H1 (cell line): ENCODE measurements around the gene TMEM44. TPM values are rescaled to one million over a fixed set of nuclear protein-coding genes. Genes with fewer than 3 reads are reported as not detected.

Experiments
- CTCF ChIA-PET: fragments of 300-600 bp; sonication (Branson Sonifier 250); formaldehyde crosslinking; loops from one replicate; lab custom pipeline; 2021; ENCODE audit not compliant: partially characterized antibody; lab: Charles Lee
- POLR2A ChIA-PET: fragments of 300-600 bp; sonication (Branson Sonifier 250); formaldehyde crosslinking; loops from one replicate; lab custom pipeline; 2021; ENCODE audit warnings: inconsistent platforms; ENCODE audit not compliant: partially characterized antibody; lab: Charles Lee
- DNase-seq, 2 experiments: peaks; one replicate each; pipeline versions ENCODE4 v3.0.0 to v3.0.0-alpha.2; 2010 to 2022; ENCODE audit warnings: low spot score in 2 of 2, low read depth in 1 of 2, mixed read lengths in 1 of 2
- FAIRE-seq: peaks from 2 replicates; lab custom pipeline; 2011; peaks lifted over from hg19 to GRCh38; lab: Jason Lieb, UNC
- H2AFZ ChIP-seq: 2 replicates; pipeline ENCODE4 v1.8.1; 2012; ENCODE audit warnings: low read length, inconsistent platforms
- H2AK5ac ChIP-seq: 2 replicates; pipeline ENCODE4 v1.6.1; 2013; ENCODE audit warnings: low read depth, low read length
- H2BK120ac ChIP-seq: replicated peaks from 2 replicates; pipeline ENCODE3; 2013; ENCODE audit warnings: low read depth, low read length, inconsistent platforms
- H2BK12ac ChIP-seq: 2 replicates; pipeline ENCODE4 v1.6.1; 2013; ENCODE audit warnings: low read depth, low read length
- H2BK15ac ChIP-seq: 2 replicates; pipeline ENCODE4 v1.6.1; 2013; ENCODE audit warnings: low read length
- H2BK20ac ChIP-seq: 2 replicates; pipeline ENCODE4 v1.6.1; 2013; ENCODE audit warnings: low read length
- H2BK5ac ChIP-seq: 2 replicates; pipeline ENCODE4 v1.6.1; 2013; ENCODE audit warnings: low read depth, low read length
- H3K14ac ChIP-seq: 2 replicates; pipeline ENCODE4 v1.6.1; 2013; ENCODE audit warnings: inconsistent platforms; ENCODE audit not compliant: insufficient read length
- H3K18ac ChIP-seq: 2 replicates; pipeline ENCODE4 v1.6.1; 2013; ENCODE audit warnings: low read length; ENCODE audit errors: extremely low read depth
- H3K23ac ChIP-seq: 2 replicates; pipeline ENCODE4 v1.6.1; 2013; ENCODE audit warnings: inconsistent platforms; ENCODE audit not compliant: insufficient read length
- H3K23me2 ChIP-seq: 2 replicates; pipeline ENCODE4 v1.6.1; 2013; ENCODE audit warnings: low read depth, low read length
- H3K27ac ChIP-seq: 2 replicates; pipeline ENCODE4 v1.6.1; 2011; ENCODE audit warnings: low read depth, low read length, inconsistent platforms
- H3K27me3 ChIP-seq, 4 experiments: replicated peaks in 1 of 4; 1 replicate in 1 of 4; 2 replicates in 3 of 4; pipeline versions ENCODE4 v1.6.1 to v1.8.1; 2011 to 2013; ENCODE audit warnings: low read length in 3 of 4, mild to moderate bottlenecking in 3 of 4, inconsistent platforms in 2 of 4, mixed read lengths in 2 of 4, moderate library complexity in 1 of 4; ENCODE audit not compliant: control insufficient read depth in 3 of 4, insufficient read depth in 3 of 4; ENCODE audit errors: extremely low read depth in 1 of 4
- H3K36me3 ChIP-seq, 4 experiments: 2 replicates each; pipeline versions ENCODE4 v1.6.1 to v1.8.1; 2011 to 2013; ENCODE audit warnings: mild to moderate bottlenecking in 4 of 4, low read length in 3 of 4, moderate library complexity in 2 of 4, control low read depth in 1 of 4, inconsistent platforms in 1 of 4; ENCODE audit not compliant: insufficient read depth in 4 of 4, control insufficient read depth in 2 of 4
- H3K4ac ChIP-seq: replicated peaks from 2 replicates; pipeline ENCODE3; 2013; ENCODE audit warnings: low read length, low read depth, mixed read lengths, inconsistent platforms; ENCODE audit not compliant: insufficient read length
- H3K4me1 ChIP-seq, 4 experiments: replicated peaks in 1 of 4; 1 replicate in 1 of 4; 2 replicates in 3 of 4; pipeline versions ENCODE4 v1.6.1 to v1.8.1; 2011 to 2013; ENCODE audit warnings: low read length in 3 of 4, inconsistent platforms in 2 of 4, mixed read lengths in 1 of 4; ENCODE audit not compliant: insufficient read depth in 4 of 4, control insufficient read depth in 3 of 4
- H3K4me2 ChIP-seq, 2 experiments: 2 replicates each; pipeline versions ENCODE4 v1.6.1 to v1.8.1; 2011 to 2013; ENCODE audit warnings: low read depth in 2 of 2, low read length in 2 of 2, control low read depth in 1 of 2, inconsistent platforms in 1 of 2, mild to moderate bottlenecking in 1 of 2; ENCODE audit not compliant: insufficient read depth in 1 of 2
- H3K4me3 ChIP-seq, 4 experiments: fragments of 200-600, 300-600 bp in 1 of 4; sonication (generic), shearing (Covaris generic), sonication (Bioruptor Twin) in 1 of 4; 2 replicates each; pipeline versions ENCODE4 v1.5.1 to v1.8.1; 2011 to 2016; ENCODE audit warnings: low read length in 4 of 4, low read depth in 3 of 4, control low read depth in 2 of 4, inconsistent platforms in 2 of 4, mild to moderate bottlenecking in 2 of 4, mixed read lengths in 1 of 4, moderate library complexity in 1 of 4; ENCODE audit not compliant: insufficient read depth in 2 of 4; ENCODE audit errors: extremely low read depth in 1 of 4
- H3K56ac ChIP-seq: replicated peaks from 2 replicates; pipeline ENCODE3; 2013; ENCODE audit warnings: low read depth, mild to moderate bottlenecking, mixed read lengths, low read length, inconsistent platforms; ENCODE audit not compliant: insufficient read length
- H3K79me1 ChIP-seq: 2 replicates; pipeline ENCODE4 v1.6.1; 2013; ENCODE audit warnings: low read depth, low read length, control low read depth
- H3K79me2 ChIP-seq, 2 experiments: 2 replicates each; pipeline versions ENCODE4 v1.6.1 to v1.8.1; 2012 to 2013; ENCODE audit warnings: low read length in 2 of 2, mild to moderate bottlenecking in 2 of 2, inconsistent platforms in 1 of 2; ENCODE audit not compliant: insufficient read depth in 2 of 2, control insufficient read depth in 1 of 2
- H3K9ac ChIP-seq, 4 experiments: replicated peaks in 1 of 4; 1 replicate in 1 of 4; 2 replicates in 3 of 4; pipeline versions ENCODE4 v1.6.1 to v1.8.1; 2011 to 2013; ENCODE audit warnings: low read depth in 3 of 4, low read length in 3 of 4, control low read depth in 2 of 4, mild to moderate bottlenecking in 2 of 4, moderate library complexity in 2 of 4, inconsistent platforms in 1 of 4; ENCODE audit errors: extremely low read depth in 1 of 4
- H3K9me3 ChIP-seq, 2 experiments: 2 replicates each; pipeline versions ENCODE4 v1.6.1 to v1.8.1; 2012 to 2013; ENCODE audit warnings: mild to moderate bottlenecking in 2 of 2, moderate library complexity in 2 of 2, control low read depth in 1 of 2, inconsistent platforms in 1 of 2, low read depth in 1 of 2, low read length in 1 of 2, mixed read lengths in 1 of 2; ENCODE audit not compliant: insufficient read depth in 2 of 2
- H4K20me1 ChIP-seq, 2 experiments: replicated peaks in 1 of 2; 2 replicates each; pipeline versions ENCODE3 to v1.8.1; 2011 to 2013; ENCODE audit warnings: inconsistent platforms in 2 of 2, low read length in 2 of 2, mild to moderate bottlenecking in 1 of 2; ENCODE audit not compliant: insufficient read depth in 2 of 2, control insufficient read depth in 1 of 2
- H4K5ac ChIP-seq: 2 replicates; pipeline ENCODE4 v1.6.1; 2013; ENCODE audit warnings: low read length, low read depth, mixed read lengths, inconsistent platforms; ENCODE audit not compliant: insufficient read length
- H4K8ac ChIP-seq: 2 replicates; pipeline ENCODE4 v1.8.0; 2013; ENCODE audit warnings: mild to moderate bottlenecking, moderate library complexity, low read length, inconsistent platforms; ENCODE audit not compliant: insufficient read depth; ENCODE audit errors: extremely low read depth
- H4K91ac ChIP-seq: replicated peaks from 2 replicates; pipeline ENCODE3; 2013; ENCODE audit warnings: low read length, mixed read lengths, inconsistent platforms; ENCODE audit not compliant: insufficient read length
- TBP ChIP-seq: IDR thresholded peaks from 2 replicates; pipeline ENCODE4 v1.6.1; 2011; ENCODE audit warnings: low read depth, low read length, improper control_type of control experiment
- TEAD4 ChIP-seq: IDR thresholded peaks from 2 replicates; pipeline ENCODE4 v1.6.1; 2012; ENCODE audit warnings: low read depth, low read length, inconsistent platforms, mixed read lengths
- WGBS, 2 experiments: shearing (Covaris generic) in 1 of 2; methylation state at CpG; one replicate each; pipeline versions ENCODE4 v1.1.6 to v1.1.7; 2013 to 2015; ENCODE audit warnings: low lambda C conversion rate in 2 of 2, mixed read lengths in 2 of 2, inconsistent platforms in 1 of 2, low coverage in 1 of 2, missing lambda C conversion rate in 1 of 2; ENCODE audit not compliant: insufficient replicate concordance in 2 of 2, insufficient coverage in 1 of 2, insufficient read length in 1 of 2; ENCODE audit errors: extremely low coverage in 1 of 2, missing lambda C conversion rate in 1 of 2; 5-methylcytosine and 5-hydroxymethylcytosine counted together
- polyA plus RNA-seq, 7 experiments: library from polyadenylated mRNA; depleted of rRNA in 3 of 7; stranded (reverse) in 5 of 7; unstranded in 2 of 7; fragments of >200 nt in 5 of 7; fragments of 200-250 nt in 2 of 7; gene quantifications; 1 replicate in 5 of 7; 2 replicates in 1 of 7; 4 replicates in 1 of 7; pipeline versions ENCODE4 v1.2.1 to v1.2.3, GENCODE V29; 2011 to 2013; ENCODE audit warnings: missing spikeins in 2 of 7, mixed read lengths in 2 of 7
- total RNA-seq: library from RNA; stranded (reverse); fragmentation: NEBNext Ultra II Directional; extraction: Animal tissue kit (Norgen Biotek cat#: 25700); gene quantifications from 2 replicates; pipeline ENCODE4 v1.2.1, GENCODE V29; 2021

Gene TMEM44
- total and polyA plus RNA-seq, 2 of the 8 experiments (the other 6 are each of a cell fraction or from before 2014, with no cell fraction given): 14.0 to 16.7 TPM

GRCh38 chr3:194584866-194585265, 48.4 kb downstream of the TMEM44 start:
- 0 out of 8 replicates have a peak, but pooled peaks cover 0 to 3% (median 0%) of the 10 kb centered on the region in 4 experiments for H3K36me3 ChIP-seq
- H2BK5ac ChIP-seq: no peak overlapping the region
- no peak overlapping the region for H4K91ac ChIP-seq
- peak overlapping the region; percentile 79 to 91; a peak in 2 of 4 replicates for H3K4me2 ChIP-seq
- H2BK20ac ChIP-seq: no peak overlapping the region
- no peak overlapping the region for H4K8ac ChIP-seq
- H3K79me2 ChIP-seq: peaks cover 0 to 4% of the 10 kb centered on the region in 2 experiments; a peak in 1 of 4 replicates
- no peak overlapping the region for H2BK15ac ChIP-seq
- H2BK12ac ChIP-seq: no peak overlapping the region
- no peak overlapping the region for H3K14ac ChIP-seq
- no peak overlapping the region for H3K27ac ChIP-seq
- TF ChIP-seq TEAD4: no peak
- no peak for TF ChIP-seq TBP
- no peak overlapping the region for H3K56ac ChIP-seq
- 83% methylated on average over 1 of the region's 1 CpG; no CpG with 5 or more reads in 1 of the 2 experiments for WGBS, 2 experiments
- H3K4me1 ChIP-seq: no peaks in the 10 kb centered on the region
- H2BK120ac ChIP-seq: no peak overlapping the region
- H3K9me3 ChIP-seq: no peaks in the 10 kb centered on the region
- H3K4ac ChIP-seq: no peak overlapping the region
- FAIRE-seq: no peak
- peak overlapping the region in 1 of 4 experiments; percentile 90; a peak in 2 of 8 replicates for H3K4me3 ChIP-seq
- POLR2A ChIA-PET: interaction anchor here (0.7 to 1.5 kb wide), 2 partner anchors 9 to 15 kb away, joined by 3 to 4 read pairs; no protein-coding TSS in a partner anchor
- no peaks in the 10 kb centered on the region for H4K20me1 ChIP-seq
- H3K27me3 ChIP-seq: no peaks in the 10 kb centered on the region
- peaks cover 3% of the 10 kb centered on the region; the same call in 1 of the 2 replicates for H3K23me2 ChIP-seq
- no peak overlapping the region for H3K23ac ChIP-seq
- no peak overlapping the region for H2AFZ ChIP-seq
- H2AK5ac ChIP-seq: no peak overlapping the region
- H3K18ac ChIP-seq: no peak overlapping the region
- no peaks in the 10 kb centered on the region for H3K79me1 ChIP-seq
- H4K5ac ChIP-seq: no peak overlapping the region
- H3K9ac ChIP-seq: no peak overlapping the region
- no peak for DNase-seq
- CTCF ChIA-PET: interaction anchor here (0.7 to 1.7 kb wide), 3 partner anchors 11 to 147 kb away, joined by 3 to 9 read pairs (median 4); no protein-coding TSS in a partner anchor
